Brain microvascular endothelial cell (primary cell): Measurements from ENCODE around the gene BBS1.

Source experiments
- DNase-seq: peaks from one replicate; pipeline ENCODE4 v3.0.0-alpha.2; 2020
- H3K27ac ChIP-seq: fragments of 250-450 bp; sonication (Bioruptor Pico); 2 replicates; pipeline ENCODE4 v1.5.1; 2020; ENCODE audit warnings: mild to moderate bottlenecking, moderate library complexity
- H3K27me3 ChIP-seq: fragments of 250-450 bp; sonication (Bioruptor Pico); replicated peaks from 2 replicates; pipeline ENCODE4 v1.5.1; 2020; ENCODE audit warnings: mild to moderate bottlenecking
- H3K36me3 ChIP-seq: fragments of 250-450 bp; sonication (Bioruptor Pico); replicated peaks from 2 replicates; pipeline ENCODE4 v1.5.1; 2020; ENCODE audit warnings: mild to moderate bottlenecking
- H3K4me3 ChIP-seq: 2 replicates; pipeline ENCODE4 v1.5.1; 2011; ENCODE audit warnings: low read depth, mild to moderate bottlenecking, control low read depth, low read length, moderate library complexity
- CTCF ChIP-seq: IDR thresholded peaks from 2 replicates; pipeline ENCODE4 v1.5.1; 2011; ENCODE audit warnings: low read depth, mild to moderate bottlenecking, moderate library complexity, low read length, control low read depth, inconsistent platforms; ENCODE audit errors: missing control alignments
- in situ Hi-C: cut with HindIII; loops from 2 replicates; pipeline ENCODE4 v1.10.0; 2017; ENCODE audit warnings: low sequenced_read_pairs, low pct_ligation_motif_present

BBS1 gene

GRCh38 chr11:66466225-66467033 lies 44.0 kb upstream of the BBS1 start, which contains the start of gene PELI3:
TSS of gene PELI3 (plus strand) at chr11:66466905. CDS start at chr11:66468129, 1,224 bp downstream.
- TF ChIP-seq CTCF = no peak
- Histone ChIP-seq H3K27me3 (no peaks in the 10 kb centered on the region), H3K4me3 (peak within 1 kb of the TSS; percentile 66), H3K27ac (no peak within 1 kb of the TSS), H3K36me3 (no peaks in the 10 kb centered on the region)
- in situ Hi-C loops = no loop called here
- DNase-seq = peak; percentile 80

GRCh38 chr11:66467034-66467659 lies 43.3 kb upstream of the BBS1 start:
- no peak overlapping the region for H3K27ac ChIP-seq
- H3K36me3 ChIP-seq = no peaks in the 10 kb centered on the region
- no peaks in the 10 kb centered on the region for H3K27me3 ChIP-seq
- DNase-seq = no peak
- TF ChIP-seq CTCF = peak; percentile 5
- H3K4me3 ChIP-seq = peak overlapping the region; percentile 66
- in situ Hi-C loops = no loop called here

GRCh38 chr11:66467756-66468155 lies 42.7 kb upstream of the BBS1 start:
- no peak for TF ChIP-seq CTCF
- H3K27ac ChIP-seq = no peak overlapping the region
- no peak for DNase-seq
- in situ Hi-C loops = no loop called here
- H3K4me3 ChIP-seq = peak overlapping the region; percentile 66
- peaks cover 4% of the 10 kb centered on the region for H3K36me3 ChIP-seq
- no peaks in the 10 kb centered on the region for H3K27me3 ChIP-seq

- in situ Hi-C loops = no loop called here
These were observed 41.7 kb upstream of the BBS1 start for GRCh38 chr11:66468691-66469090.

GRCh38 chr11:66469441-66469840 lies 41.0 kb upstream of the BBS1 start:
- no peak for DNase-seq
- in situ Hi-C loops = no loop called here
- TF ChIP-seq CTCF = no peak

More at GRCh38 chr11:66468691-66469090, 41.7 kb upstream of the BBS1 start:
- no peak for TF ChIP-seq CTCF
- Histone ChIP-seq H3K4me3 (no peak overlapping the region), H3K27me3 (no peaks in the 10 kb centered on the region), H3K27ac (no peak overlapping the region), H3K36me3 (peaks cover 4% of the 10 kb centered on the region)
- DNase-seq = no peak

GRCh38 chr11:66470015-66470414 lies 40.4 kb upstream of the BBS1 start:
- TF ChIP-seq CTCF = no peak
- H3K4me3 ChIP-seq = no peak overlapping the region
- in situ Hi-C loops = no loop called here

More at GRCh38 chr11:66469441-66469840, 41.0 kb upstream of the BBS1 start:
- Histone ChIP-seq H3K36me3 (peaks cover 7% of the 10 kb centered on the region), H3K27me3 (no peaks in the 10 kb centered on the region), H3K4me3 (no peak overlapping the region), H3K27ac (no peak overlapping the region)

More at GRCh38 chr11:66470015-66470414, 40.4 kb upstream of the BBS1 start:
- no peak overlapping the region for H3K27ac ChIP-seq
- H3K27me3 ChIP-seq = no peaks in the 10 kb centered on the region
- no peak for DNase-seq
- peaks cover 7% of the 10 kb centered on the region for H3K36me3 ChIP-seq
